NCI-H2029 treated with DMSO at 0.1 percent for 48 hours (cell line): ENCODE data around the gene FMNL1.
"Not testable (repeated sequence)": the region's sequence is repeated elsewhere in the genome, so short reads cannot be mapped to it uniquely, and the experiment has no call there.

Experiments
- DNase-seq: peaks from one replicate; lab custom pipeline; 2025; lab: John Stamatoyannopoulos, UW

FMNL1 gene, protein sequence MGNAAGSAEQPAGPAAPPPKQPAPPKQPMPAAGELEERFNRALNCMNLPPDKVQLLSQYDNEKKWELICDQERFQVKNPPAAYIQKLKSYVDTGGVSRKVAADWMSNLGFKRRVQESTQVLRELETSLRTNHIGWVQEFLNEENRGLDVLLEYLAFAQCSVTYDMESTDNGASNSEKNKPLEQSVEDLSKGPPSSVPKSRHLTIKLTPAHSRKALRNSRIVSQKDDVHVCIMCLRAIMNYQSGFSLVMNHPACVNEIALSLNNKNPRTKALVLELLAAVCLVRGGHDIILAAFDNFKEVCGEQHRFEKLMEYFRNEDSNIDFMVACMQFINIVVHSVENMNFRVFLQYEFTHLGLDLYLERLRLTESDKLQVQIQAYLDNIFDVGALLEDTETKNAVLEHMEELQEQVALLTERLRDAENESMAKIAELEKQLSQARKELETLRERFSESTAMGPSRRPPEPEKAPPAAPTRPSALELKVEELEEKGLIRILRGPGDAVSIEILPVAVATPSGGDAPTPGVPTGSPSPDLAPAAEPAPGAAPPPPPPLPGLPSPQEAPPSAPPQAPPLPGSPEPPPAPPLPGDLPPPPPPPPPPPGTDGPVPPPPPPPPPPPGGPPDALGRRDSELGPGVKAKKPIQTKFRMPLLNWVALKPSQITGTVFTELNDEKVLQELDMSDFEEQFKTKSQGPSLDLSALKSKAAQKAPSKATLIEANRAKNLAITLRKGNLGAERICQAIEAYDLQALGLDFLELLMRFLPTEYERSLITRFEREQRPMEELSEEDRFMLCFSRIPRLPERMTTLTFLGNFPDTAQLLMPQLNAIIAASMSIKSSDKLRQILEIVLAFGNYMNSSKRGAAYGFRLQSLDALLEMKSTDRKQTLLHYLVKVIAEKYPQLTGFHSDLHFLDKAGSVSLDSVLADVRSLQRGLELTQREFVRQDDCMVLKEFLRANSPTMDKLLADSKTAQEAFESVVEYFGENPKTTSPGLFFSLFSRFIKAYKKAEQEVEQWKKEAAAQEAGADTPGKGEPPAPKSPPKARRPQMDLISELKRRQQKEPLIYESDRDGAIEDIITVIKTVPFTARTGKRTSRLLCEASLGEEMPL

DNA sequence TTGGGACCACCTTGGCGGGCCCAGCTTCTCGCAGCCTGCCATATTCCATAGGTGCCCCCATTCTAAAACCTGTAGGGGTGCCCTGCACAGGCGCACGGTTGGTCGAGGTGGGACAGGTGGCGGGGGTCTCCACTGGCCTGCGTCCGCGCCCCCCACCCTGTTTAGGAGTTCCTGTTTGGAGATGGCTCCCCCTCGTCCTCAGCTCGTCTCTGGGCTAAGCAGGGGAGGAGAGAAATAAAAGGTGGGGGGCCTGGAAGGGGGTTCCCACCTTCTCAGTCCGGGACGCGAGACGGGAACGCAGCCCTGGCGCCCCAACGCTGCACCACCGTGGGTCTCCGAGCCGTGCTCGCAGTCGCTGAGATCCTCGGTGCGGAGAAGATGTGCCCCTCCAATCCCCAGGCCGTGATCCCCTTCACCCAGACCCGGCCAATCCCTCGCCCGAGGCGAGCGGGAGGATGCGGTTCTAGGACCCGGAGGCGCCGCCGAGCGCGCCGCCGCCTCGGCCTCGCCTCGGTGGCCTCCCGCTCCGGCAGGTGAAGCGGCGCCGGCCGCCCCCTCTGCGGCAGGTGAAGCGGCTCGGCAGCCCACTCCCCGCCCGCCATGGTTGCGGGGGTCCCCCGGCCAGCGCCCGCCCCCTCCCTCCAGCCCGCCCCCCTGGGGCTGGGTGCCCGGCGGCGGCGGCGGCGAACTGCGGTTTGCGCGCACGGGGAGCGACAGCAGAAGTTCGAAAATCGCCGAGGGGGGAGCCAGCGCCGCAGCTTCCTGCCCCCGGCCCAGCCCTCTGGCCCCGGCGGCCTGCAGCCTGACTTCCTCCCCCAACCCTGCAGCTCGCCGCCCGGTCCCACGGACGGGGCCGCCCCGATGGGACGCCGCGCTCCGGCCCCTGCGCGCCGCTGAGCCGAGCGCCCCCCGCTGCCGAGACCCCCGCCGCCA lies at the start of gene FMNL1:
Gene FMNL1, plus strand, starts transcription at position 805 of the 933 bp plus-strand sequence. CDS start 240 bp downstream, outside the sequence.
- DNase-seq, result no peak

DNA sequence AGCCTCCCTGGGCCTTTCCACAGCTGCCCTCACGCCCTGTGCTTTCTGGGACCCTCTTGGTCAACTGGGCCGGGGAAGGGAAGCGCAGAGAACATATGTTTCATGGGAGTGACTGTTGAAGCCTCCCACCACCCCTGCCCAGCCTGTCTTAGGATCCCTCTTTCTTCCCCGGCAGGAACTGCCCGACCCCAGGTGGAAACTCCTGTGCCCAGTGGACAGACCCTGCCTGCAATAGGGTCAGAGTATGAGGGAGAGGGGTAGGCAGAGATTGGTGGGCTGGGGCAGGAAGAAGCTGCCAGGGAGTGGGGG lies 49.5 kb upstream of the FMNL1 start:
- no peak for DNase-seq

DNA sequence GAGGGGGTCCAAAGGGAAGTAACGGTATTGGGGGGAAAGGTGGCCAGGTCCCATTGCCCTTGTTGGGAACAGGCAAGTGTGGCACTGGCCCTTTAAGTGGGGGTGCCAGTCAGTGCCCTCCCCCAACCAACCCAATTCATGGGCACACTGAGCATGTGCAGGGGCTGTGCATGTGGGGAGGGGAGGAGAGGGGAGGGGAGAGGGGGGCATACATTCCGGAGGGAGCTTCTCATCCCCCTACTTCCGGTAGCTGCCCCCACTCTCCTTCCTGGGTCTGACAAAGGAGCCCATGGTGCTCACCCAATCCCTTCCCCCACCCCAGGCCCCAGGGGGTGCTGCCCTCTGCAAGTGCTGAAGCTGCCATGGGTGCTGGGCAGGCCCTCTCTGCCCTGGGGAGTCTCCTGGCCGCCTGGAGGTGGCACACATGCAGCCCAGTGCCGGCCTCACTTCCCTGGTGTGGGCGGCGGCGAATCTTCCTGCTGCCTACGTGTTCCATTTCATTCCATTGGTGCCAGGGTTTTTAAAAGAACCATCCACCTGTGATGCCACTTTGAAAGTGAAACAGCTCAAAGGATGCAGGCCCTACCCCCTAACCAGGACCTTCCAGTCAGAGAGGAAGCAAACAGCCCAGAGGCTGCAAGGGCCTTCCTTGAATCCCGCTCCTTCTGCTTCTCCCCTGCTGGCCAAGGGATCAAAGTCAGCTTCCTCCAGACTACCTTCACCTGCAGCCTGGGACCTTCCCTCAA lies 49.0 kb upstream of the FMNL1 start:
- DNase-seq, result no peak

DNA sequence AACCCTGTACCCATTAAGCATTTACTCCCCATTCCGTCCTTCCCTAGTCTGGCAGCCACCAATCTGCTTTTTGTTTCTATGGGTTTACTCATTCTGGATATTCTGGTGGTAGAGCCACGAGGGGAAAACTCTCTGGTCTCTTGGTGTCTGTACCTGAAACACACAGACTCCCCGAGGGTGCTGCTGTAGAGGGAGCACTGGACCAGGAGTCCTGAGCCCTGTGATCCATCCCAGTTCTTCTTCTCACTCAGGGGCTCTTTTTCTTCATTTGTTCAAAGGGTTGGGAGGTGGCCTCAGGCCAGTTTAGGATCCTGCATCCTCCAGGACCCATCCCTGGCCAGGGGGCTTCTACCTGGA lies 45.9 kb upstream of the FMNL1 start:
- no peak for DNase-seq

DNA sequence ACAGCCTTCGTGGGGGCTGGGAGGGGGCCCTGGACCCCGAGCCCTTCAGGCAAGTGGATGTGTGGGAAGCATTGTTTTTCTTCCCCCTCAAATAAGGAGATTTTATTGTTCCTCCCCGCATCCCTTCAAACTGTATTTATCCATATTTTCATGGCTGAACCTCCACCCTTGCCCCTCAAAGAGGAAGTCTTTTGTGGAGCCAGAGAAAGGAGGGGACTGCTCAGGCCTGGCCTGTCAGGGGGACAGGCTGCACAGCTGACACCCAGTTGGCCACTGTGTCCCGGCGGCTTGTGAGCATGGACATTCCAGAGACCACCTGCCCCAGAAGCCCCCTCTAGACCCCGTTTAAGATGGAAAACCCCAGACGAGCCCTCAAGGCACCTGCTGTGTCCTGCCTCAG lies 44.1 kb upstream of the FMNL1 start:
- no peak for DNase-seq

DNA sequence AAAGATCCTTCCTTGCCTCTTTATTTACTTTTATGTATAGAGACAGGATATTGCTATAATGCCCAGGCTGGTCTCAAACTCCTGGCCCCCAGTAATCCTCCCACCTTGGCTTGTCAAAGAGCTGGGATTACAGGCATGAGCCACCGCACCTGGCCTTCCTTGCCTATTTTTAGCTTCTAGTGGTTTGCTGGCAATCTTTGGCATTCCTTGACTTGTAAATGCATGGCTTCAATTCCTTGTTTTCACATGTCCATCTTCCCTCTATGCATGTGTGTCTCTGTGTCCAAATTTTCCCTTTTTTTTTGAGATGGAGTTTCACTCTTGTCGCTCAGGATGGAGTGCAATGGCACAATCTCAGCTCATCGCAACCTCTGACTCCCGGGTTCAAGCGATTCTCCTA lies 37.5 kb upstream of the FMNL1 start:
- DNase-seq, result no peak

DNA sequence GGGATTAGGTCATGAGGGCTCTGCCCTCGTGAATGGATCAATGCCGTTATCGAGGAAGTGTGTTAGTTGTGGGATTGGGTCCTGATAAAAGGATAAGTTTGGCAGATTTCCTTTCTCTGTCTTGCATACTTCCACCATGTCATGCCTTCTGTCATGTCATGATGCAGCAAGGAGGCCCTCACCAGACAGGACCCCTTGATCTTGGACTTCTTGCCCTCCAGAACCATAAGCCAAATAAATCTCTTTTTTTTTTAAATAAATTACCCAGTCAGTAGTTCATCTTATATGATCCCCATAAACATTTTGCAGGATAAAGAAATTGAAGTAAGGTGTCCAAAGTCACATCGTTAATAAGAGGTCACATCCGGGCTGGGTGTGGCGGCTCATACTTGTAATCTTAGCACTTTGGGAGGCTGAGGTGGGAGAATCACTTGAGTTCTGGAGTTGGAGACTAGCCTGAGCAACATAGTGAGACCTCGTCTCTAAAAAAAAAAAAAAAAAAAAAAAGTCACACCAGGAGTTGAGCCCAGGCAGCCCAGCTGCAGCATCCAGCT lies 34.8 kb upstream of the FMNL1 start:
- DNase-seq, result no peak

DNA sequence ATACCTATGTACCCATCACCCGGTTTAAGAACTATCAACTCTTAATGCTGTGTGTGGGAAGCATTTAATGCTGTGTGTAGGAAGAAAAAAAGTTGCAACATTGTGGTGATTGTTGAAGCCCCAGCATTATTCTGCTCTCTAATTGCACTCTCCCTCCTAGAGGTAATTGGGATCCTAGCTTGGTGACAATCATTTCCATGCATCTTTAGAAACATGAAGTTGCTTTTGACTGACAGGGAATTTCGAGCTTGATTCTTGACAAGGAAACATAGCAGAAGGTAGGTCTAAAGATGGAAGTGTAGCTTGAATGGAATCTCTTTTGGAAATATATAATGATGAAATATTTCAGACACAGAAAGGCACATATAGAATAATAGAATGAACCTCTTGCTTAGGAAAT lies 32.7 kb upstream of the FMNL1 start:
- DNase-seq, result no peak

DNA sequence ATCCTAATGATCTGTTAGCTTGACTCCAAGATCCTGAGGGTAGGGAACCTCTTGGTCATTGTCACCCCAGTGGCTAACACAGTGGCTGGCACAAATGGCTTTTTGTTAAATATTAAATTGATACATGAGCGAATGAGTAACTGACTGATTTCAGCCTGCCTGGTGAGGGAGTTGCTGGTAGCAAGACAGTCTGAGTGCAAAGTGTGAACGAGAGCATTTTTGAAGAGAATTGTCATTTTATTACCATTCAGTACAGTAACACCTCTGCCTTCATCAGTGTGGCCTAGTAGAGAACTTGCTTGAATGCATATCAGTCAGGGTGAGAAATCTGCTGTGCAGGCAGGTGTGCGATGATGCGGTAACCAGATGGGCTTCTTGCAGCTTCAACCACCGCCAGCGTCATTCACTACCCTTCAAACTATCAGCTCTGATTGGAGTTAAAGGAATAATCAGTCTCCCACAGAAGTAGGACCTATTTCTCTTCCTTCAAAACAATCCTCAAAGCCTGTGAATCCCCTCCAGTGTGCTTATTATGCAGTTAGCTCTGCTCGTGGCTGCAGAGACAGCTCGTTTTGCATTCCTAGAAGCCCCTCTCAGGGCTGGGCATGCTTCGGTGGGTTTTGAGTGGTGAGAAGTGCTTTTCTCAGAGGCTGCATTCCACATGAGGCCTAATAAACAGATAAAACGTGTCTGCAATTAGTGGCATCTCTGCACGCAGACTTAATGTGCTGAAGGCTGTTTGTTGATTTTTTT lies 31.0 kb upstream of the FMNL1 start:
- no peak for DNase-seq

DNA sequence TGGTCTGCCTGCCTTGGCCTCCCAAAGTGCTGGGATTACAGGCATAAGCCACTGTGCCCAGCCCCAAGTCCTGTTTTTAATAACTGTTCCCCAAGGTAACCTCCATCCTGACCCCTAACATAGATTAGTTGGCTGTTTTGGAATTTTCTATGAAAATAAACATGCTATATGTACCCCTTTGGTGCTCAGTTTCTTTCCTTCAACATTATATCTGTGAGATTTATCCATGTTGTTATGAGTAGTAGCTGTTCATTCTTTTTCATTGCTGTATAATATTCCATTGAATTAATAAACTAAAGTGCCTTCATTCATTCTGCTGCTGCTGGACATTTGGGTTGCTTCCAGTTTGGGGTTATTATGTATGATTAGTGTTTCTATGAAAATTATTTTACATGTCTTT lies 26.3 kb upstream of the FMNL1 start:
- no peak for DNase-seq

DNA sequence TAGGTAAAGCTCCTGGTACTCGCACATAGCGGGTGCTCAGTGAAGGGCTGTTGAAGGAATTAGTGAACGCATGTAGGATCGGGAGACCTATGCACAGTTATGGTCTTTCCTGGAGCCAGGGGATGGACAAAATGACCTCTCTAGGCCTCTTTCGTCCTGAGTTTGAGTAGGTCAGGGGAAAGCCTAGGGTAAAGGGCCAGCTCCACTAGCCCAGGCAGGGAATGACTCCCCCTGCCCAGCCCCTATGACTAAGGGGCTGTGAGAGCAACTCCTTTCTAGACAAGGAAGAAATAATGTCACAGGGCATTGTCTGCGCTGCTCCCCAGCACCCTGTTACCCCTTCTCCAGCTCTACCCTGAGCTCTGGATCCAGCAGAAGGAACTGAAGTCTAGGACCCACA lies 24.6 kb upstream of the FMNL1 start:
- no peak for DNase-seq

DNA sequence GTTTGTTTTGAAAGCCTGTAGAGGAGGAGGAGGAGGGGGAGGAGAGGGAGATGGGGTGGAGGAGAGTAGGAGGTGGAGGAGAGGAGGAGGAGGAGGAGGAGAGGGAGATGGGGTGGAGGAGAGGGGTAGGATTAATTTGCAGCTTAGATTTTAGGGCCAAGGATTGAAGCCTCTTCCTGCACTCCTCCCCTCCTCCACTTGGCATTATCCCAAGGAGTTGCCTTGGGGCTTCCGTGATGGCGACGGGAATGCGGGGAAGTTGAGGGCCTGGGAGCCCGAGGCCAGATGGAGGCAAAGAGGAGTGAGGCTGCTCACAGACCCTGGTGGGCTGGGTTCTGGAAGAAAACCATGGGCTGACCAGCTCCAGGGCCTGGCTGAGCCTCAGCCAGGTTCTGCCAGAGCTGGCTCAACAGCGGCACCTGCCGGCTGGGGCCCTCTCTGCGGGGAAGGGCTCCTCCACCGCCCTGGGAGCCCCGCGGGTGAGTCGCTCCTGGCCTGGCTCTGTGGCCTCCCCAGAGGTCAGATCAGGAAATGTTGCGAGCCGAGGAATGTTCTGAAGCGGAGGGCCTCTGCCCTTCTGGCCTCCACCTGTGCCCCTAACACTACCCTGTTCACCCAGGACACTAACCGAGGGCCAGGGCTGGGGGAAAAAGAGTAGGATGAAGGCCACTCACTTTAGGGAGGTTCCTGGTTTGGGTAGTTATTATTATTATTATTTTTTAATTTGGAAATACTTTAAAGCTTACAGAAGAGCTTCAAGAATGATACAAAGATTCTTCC lies 23.9 kb upstream of the FMNL1 start:
- peak; percentile 50 for DNase-seq

DNA sequence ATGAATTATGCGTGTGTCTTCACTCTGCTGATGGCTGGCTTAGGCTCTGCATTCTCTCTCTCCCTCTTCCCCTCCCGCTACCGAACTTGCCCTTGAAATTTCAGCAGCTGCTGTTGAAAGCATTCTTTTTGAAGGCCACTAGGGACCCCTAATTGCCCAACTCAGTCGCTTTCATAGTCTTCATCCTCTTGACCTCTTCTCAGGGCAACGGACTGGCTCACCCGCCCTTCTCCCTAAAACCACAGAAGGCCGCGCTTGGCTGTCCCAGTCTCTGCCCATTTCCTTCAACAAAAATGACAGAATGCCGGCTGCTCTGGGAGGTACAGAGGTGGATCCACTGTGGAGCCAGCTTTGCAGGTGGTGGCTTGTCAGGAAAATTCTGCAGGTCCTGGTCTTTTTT lies 21.0 kb upstream of the FMNL1 start:
- DNase-seq, result no peak

DNA sequence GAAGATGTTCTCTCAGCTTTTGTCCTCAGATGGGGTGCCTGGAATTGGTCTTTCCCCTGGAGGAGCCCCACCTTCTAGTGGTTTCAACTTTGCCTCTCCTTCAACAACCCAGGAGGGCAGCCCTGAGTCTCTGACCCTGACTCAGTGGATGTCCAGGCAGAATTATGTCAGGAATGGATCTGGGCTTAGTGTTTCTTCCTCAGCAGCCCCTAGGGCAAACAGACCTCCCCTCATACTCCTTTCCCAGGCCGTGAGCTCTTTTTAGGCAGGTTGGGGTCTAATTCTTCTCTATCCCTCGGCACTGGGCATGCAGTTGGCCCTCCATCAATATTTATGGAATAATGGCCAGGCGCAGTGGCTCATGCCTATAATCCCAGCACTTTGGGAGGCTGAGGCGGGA lies 20.2 kb upstream of the FMNL1 start:
- DNase-seq, result no peak

DNA sequence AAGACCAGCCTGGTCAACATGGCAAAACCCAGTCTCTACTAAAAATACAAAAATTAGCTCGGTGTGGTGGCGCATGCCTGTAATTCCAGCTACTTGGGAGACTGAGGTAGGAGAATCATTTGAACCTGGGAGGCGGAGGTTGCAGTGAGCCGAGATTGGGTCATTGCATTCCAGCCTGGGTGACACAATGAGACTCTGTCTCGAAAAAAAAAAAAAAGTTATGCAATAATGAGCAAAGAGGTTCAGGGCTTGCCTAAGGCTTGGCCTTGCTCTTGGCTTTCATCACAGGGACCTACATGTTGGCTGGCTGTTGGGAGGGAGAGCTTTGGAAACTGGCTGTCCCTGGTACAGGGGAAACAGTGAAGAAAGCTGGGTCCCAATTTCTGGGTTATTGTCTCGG lies 19.8 kb upstream of the FMNL1 start:
- not testable (repeated sequence) for DNase-seq

DNA sequence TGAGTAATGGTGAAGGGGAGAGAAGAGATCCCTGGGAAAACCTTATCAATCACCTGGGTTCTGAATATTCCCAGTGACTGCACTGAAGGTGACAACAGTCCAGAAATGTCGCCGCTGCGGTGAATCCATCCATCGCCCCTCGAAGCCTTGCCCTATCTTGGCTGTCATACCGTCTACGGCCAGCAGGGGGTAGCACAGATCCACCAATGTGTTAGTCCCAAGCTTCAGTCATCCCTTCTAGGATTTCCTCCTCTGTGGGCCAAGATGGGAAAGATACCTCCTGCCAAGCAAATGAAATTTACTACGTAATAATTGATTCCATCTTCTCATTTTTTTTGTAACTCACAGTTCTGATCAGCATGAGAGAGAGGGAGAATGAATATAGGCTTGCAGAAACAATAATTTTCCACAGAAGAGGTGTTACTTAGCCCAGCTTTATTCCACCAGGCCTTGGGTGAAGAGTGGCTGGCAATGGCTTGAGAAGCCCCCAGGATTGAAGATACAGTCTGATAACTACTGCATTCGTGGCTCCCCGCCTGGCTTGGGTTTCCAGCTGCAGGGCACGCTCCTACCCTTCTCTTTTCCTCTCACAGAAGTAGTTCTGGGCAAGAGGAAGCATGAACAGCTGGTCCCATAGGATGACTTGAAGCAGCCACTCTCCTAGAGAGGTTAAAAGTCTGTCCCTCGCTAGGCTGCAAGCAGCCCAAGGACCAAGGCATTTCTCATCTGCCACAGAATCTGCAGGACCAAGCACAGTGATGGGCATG lies 2.6 kb upstream of the FMNL1 start:
- peak; percentile 56 for DNase-seq

DNA sequence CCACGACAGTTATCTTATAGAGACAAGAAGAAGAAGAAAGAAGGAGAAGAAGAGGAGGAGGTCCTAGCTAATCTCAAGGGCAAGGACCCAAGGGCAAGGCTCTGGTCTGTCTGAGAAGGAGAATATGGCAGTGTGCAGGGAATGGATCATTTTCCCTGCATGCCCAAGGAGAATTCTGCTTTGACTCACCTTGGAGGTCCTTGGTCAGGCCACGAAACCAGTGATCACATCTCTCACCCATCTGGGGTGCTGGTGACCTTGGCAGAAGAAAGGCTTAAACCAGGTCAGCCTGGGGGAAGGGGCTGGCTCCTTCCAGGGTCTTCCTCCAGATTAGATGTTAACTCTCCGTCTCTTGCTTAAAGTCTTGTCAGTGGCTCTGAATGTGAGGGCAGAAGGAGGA lies 1.6 kb upstream of the FMNL1 start:
- no peak for DNase-seq

DNA sequence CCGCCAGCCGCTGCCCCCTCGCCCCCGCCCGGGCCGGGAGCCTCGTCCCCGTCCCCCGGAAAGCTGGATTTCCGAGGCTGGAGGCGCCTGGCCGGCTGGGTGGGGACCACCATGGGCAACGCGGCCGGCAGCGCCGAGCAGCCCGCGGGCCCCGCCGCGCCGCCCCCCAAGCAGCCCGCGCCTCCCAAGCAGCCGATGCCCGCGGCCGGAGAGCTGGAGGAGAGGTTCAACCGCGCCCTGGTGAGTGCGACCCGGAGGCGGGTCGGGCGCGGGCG lies 266 bp downstream of the FMNL1 start:
- DNase-seq, result no peak
